Esophagus muscularis mucosa (tissue), 4 donors: Measurements from ENCODE around the gene IL2RG. TPM values are rescaled to one million over a fixed set of nuclear protein-coding genes. Genes with fewer than 3 reads are reported as not detected.

Source experiments
- DNase-seq: peaks from one replicate; pipeline ENCODE4 v3.0.0-alpha.2; 2017; ENCODE audit errors: extremely low spot score
- H3K27ac ChIP-seq, 4 donors: fragments of 200-600 bp; sonication (generic); replicated peaks in 1 of 4; 1 replicate in 3 of 4; 2 replicates in 1 of 4; pipeline ENCODE4 v1.5.1; 2016 to 2019; ENCODE audit warnings: mild to moderate bottlenecking in 1 of 4
- H3K27me3 ChIP-seq, 4 donors: fragments of 200-600 bp; sonication (generic); one replicate each; pipeline versions ENCODE4 v1.5.1 to v1.6.0; 2016 to 2019
- H3K36me3 ChIP-seq, 4 donors: fragments of 200-600 bp; sonication (generic); one replicate each; pipeline ENCODE4 v1.5.1; 2016 to 2019
- H3K4me1 ChIP-seq, 4 donors: fragments of 200-600 bp; sonication (generic); one replicate each; pipeline ENCODE4 v1.5.1; 2016 to 2019
- H3K4me3 ChIP-seq, 4 donors: fragments of 200-600 bp; sonication (generic); 1 replicate in 2 of 4; 2 replicates in 2 of 4; pipeline ENCODE4 v1.5.1; 2016 to 2019; ENCODE audit warnings: mild to moderate bottlenecking in 4 of 4, moderate library complexity in 1 of 4
- H3K9me3 ChIP-seq, 4 donors: fragments of 200-600 bp; sonication (generic); 1 replicate in 3 of 4; 2 replicates in 1 of 4; pipeline ENCODE4 v1.5.1; 2016 to 2019
- CTCF ChIP-seq, 3 experiments: fragments of 200-600 bp in 2 of 3; fragments of 450-650 bp in 1 of 3; sonication (generic) in 2 of 3; IDR thresholded peaks; one replicate each; pipeline ENCODE4 v1.5.1; 2017 to 2019; ENCODE audit warnings: antibody characterized with exemption in 3 of 3, mild to moderate bottlenecking in 2 of 3, moderate library complexity in 1 of 3
- EP300 ChIP-seq: sonication (generic); formaldehyde crosslinking; IDR thresholded peaks from one replicate; pipeline ENCODE4 v1.6.1; 2017; ENCODE audit warnings: antibody characterized with exemption
- POLR2A ChIP-seq: fragments of 450-650 bp; IDR thresholded peaks from one replicate; pipeline ENCODE4 v1.6.1; 2017; ENCODE audit warnings: antibody characterized with exemption, moderate library complexity, mild to moderate bottlenecking, low read depth
- POLR2AphosphoS5 ChIP-seq, 2 donors: sonication (generic); formaldehyde crosslinking; IDR thresholded peaks; one replicate each; pipeline ENCODE4 v1.6.1; 2017; ENCODE audit warnings: antibody characterized with exemption in 2 of 2
- WGBS: methylation state at CpG from one replicate; pipeline ENCODE4 v1.1.5; 2018; 5-methylcytosine and 5-hydroxymethylcytosine counted together
- intact Hi-C: fragments of 100-400 bp; cut with DNase I; formaldehyde crosslinking; loops from one replicate; pipeline ENCODE4 v1.15.1; 2023
- total RNA-seq, 4 donors: library from RNA; depleted of rRNA; stranded (reverse); fragments of >200 nt; gene quantifications; one replicate each; pipeline versions ENCODE4 v1.1.0 to v1.2.1, GENCODE V29; 2016

Gene IL2RG
- total RNA-seq, 4 donors from 2014 or later = 1.1 to 7.9 (median 4.3) TPM

- no peak for DNase-seq
- H3K4me1 ChIP-seq = peaks cover 0 to 8% (median 2%) of the 10 kb centered on the region in 4 donors
- H3K9me3 ChIP-seq = no peaks in the 10 kb centered on the region
- intact Hi-C loops = loop anchor here (10.0 kb wide), 3 partner anchors 56 to 134 kb away; partner anchors contain the start of gene ZMYM3
- H3K27ac ChIP-seq = no peak overlapping the region
- TF ChIP-seq EP300 (no peak), POLR2A (no peak), POLR2AphosphoS5 (IDR thresholded peaks at IDR 0.05) (peak in 1 of 2 donors; percentile 37), CTCF (IDR thresholded peaks at IDR 0.05) (peak; percentile 57 to 70 (median 59))
- H3K27me3 ChIP-seq = no peaks in the 10 kb centered on the region
- H3K36me3 ChIP-seq = peaks cover 7 to 96% (median 92%) of the 10 kb centered on the region in 4 donors
- 35% methylated on average over 18 of the region's 18 CpGs for WGBS
- no peak overlapping the region for H3K4me3 ChIP-seq
These were observed 17.8 kb upstream of the IL2RG start for GRCh38 chrX:71128915-71129765.

GRCh38 chrX:71128166-71128833, 16.9 kb upstream of the IL2RG start:
- Histone ChIP-seq H3K27me3 (no peaks in the 10 kb centered on the region), H3K9me3 (no peaks in the 10 kb centered on the region), H3K36me3 (peaks cover 9 to 97% (median 95%) of the 10 kb centered on the region in 4 donors), H3K4me1 (peaks cover 0 to 8% (median 2%) of the 10 kb centered on the region in 4 donors), H3K27ac (no peak overlapping the region), H3K4me3 (no peak overlapping the region)
- intact Hi-C loops = loop anchor here (10.0 kb wide), 3 partner anchors 57 to 133 kb away; partner anchors contain the start of gene ZMYM3
- TF ChIP-seq CTCF (IDR thresholded peaks at IDR 0.05) = no peak
- no peak for TF ChIP-seq POLR2A
- TF ChIP-seq EP300 = no peak
- TF ChIP-seq POLR2AphosphoS5 (IDR thresholded peaks at IDR 0.05) = no peak
- 83% methylated on average over 11 of the region's 12 CpGs for WGBS
- no peak for DNase-seq

GRCh38 chrX:71118985-71119535, 7.7 kb upstream of the IL2RG start:
- peaks cover 11 to 40% (median 38%) of the 10 kb centered on the region in 4 donors for H3K36me3 ChIP-seq
- intact Hi-C loops = no loop called here
- 39% methylated on average over 17 of the region's 17 CpGs for WGBS

More at GRCh38 chrX:71118985-71119535, 7.7 kb upstream of the IL2RG start:
- TF ChIP-seq EP300 (no peak), CTCF (IDR thresholded peaks at IDR 0.05) (no peak), POLR2A (no peak), POLR2AphosphoS5 (IDR thresholded peaks at IDR 0.05) (no peak)
- H3K27me3 ChIP-seq = no peaks in the 10 kb centered on the region
- peak overlapping the region; percentile 60 to 71 (median 64) for H3K4me3 ChIP-seq
- H3K9me3 ChIP-seq = no peaks in the 10 kb centered on the region
- DNase-seq = no peak
- H3K27ac ChIP-seq = peak overlapping the region; percentile 73 to 84 (median 82)
- peaks cover 6 to 19% (median 18%) of the 10 kb centered on the region in 4 donors for H3K4me1 ChIP-seq
